Left lobe of liver (tissue), 2 donors: ENCODE data around the gene TMEM242. TPM values are rescaled to one million over a fixed set of nuclear protein-coding genes. Genes with fewer than 3 reads are reported as not detected.

Experiments
- ATAC-seq: fragments of 200-7000 bp; cut with Tn5 transposase; one replicate; pipeline ENCODE4 v1.9.1; 2020; ENCODE audit warnings: mild to moderate bottlenecking, moderate library complexity
- DNase-seq: peaks from one replicate; pipeline ENCODE4 v3.0.0-alpha.2; 2020; ENCODE audit warnings: low spot score
- total RNA-seq: library from RNA; stranded (reverse); gene quantifications from one replicate; pipeline ENCODE4 v1.2.1, GENCODE V29; 2021
- donor health status: DM: no; HTN: no; CAD: no; lungs with moderate emphysema.
- donor health status: DM: no; HTN: yes; CAD: no.

TMEM242 gene
- total RNA-seq, 1 donor from 2014 or later = 6.8 TPM

DNA sequence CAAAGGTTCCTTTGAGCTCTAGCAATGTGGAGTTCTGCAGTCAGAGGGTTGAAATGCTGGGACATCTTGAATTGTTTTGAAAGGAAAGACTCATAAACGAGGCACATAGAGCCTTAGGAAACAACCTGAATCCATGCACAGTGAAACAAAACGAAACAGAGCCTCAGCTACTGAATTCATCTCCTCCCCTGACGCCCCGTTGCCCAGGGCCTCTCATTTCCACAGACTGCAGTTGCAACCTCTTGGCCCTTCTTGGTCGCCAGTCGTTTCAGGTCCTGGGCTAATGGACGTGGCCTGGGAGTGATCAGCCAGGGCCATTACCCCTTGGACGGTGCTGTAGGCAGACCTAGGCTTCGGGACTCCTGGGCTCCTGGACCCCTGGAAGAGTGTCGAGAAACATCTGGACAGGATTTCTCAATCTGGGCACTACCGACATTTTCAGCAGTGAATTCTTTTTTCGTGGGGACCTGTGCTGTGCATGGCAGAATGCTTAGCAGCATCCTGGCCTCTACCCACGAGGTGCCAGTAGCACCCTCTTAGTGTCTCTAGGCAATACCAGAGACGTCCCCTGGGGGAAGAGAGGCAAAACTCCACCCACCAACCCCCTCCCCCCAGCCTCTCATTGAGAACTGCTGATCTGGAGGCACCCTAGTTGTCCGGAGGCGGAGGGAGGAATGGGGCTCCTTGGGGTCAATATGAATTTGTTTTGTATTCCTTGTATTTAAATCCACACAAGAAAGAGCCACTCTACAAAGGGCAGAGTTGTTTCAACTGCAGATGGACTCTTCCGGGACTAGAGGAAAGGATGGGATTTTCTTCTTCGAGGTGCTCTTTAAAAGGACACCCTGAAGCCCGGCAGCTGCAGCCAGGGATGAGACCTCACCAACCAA is 50.2 kb downstream of the TMEM242 start:
- ATAC-seq (no peak), DNase-seq (no peak)

DNA sequence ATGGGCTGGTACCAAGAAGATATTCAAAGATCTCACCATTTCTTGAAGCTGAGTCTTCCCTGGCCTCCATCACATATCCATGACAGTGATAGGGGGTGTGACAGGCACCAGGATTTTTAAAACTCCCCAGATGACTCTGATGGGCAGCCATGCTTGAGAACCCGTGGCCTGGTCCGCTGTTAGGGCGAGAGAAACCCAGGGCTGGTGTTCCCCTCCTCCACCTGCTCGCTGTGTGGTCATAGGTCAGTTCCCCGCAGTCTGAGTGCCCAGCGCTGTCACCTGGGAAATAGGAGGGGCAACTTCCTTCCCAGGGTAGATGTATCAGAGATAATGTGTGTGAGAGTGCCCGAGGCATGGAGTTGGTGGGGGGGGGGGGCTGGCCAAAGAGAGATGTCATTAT is 50.9 kb downstream of the TMEM242 start:
- DNase-seq = no peak

GRCh38 chr6:157271911-157272310 is 51.4 kb downstream of the TMEM242 start:
- no peak for ATAC-seq
- DNase-seq = no peak

More for the DNA sequence above, 50.9 kb downstream of the TMEM242 start:
- ATAC-seq = no peak

DNA sequence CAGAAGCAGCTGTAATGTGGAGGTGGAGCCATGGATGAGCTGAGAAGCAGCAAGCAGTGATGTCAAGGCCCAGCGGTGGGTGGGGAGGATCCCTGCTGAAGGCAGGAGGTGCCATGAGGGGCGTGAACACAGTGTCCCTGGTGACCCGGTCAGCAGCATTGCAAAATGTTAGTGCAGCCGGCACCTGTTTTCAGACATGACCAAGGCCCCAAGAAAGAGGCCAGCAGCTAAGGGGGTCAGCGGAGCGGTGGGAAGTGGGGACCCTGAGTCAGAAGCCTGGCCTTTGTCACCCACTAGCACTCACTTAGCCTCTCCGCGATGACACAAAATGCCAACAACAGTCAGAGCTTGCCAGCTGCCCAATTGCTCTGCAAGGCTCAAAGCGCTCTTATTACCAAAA is 51.9 kb downstream of the TMEM242 start:
- no peak for DNase-seq
- no peak for ATAC-seq

DNA sequence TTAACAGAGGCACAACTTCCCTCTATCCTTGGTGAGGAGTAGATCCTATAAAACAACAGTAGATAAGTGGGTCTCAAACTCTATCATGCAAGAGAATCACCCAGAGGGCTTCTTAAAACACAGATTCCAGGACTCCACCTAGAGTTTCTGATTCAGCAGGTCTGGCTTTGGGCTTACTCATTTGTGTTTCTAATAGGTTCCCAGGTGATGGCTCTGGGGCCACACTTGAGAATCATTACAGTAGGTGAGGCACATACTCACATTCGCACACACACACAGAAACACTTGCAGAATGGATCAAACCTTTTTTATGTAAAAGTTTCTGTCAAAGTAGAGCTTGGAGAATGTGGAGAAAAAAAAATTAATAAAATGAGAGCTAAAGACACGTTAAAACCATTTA is 52.4 kb downstream of the TMEM242 start:
- no peak for DNase-seq
- ATAC-seq = no peak

DNA sequence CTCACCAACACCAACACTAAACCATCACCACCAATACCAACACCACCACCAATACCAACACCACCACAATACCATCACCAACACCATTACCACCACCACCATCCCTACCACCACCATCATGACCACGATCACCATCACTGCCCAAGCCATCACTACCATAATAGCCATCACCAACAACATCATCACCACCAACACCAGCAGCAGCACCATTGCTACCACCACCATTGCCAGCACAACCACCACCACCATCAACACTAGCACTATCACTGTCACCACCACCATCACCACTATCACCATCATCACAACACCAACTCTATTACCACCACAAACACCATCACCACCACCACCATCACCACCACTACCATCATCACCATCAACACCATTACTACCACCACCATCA is 53.0 kb downstream of the TMEM242 start:
- DNase-seq (no peak), ATAC-seq (no peak)

GRCh38 chr6:157269261-157269794 is 54.0 kb downstream of the TMEM242 start:
- peak; percentile 53 for ATAC-seq
- DNase-seq = peak; percentile 59

DNA sequence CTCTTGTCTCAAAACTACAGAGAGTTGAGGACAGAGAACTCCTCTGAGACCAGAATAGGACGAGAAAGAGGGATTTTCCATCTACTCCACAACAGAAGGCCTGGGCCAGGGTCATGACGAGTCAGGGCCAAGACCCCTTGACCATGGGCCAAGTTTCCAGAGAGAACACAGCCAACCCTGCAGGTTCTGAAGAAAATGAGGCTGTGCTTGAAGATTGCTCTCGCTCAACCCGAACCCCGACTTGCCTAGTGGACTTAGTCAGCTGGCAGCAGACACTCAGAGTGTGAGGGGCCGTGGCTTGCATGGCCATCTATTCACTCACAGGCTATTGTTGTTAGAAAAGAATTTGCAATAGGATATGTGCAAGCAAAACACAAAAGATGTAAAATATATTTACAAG is 54.5 kb downstream of the TMEM242 start:
- DNase-seq (no peak), ATAC-seq (no peak)

GRCh38 chr6:157268396-157268795 is 54.9 kb downstream of the TMEM242 start:
- ATAC-seq = no peak
- DNase-seq = no peak

DNA sequence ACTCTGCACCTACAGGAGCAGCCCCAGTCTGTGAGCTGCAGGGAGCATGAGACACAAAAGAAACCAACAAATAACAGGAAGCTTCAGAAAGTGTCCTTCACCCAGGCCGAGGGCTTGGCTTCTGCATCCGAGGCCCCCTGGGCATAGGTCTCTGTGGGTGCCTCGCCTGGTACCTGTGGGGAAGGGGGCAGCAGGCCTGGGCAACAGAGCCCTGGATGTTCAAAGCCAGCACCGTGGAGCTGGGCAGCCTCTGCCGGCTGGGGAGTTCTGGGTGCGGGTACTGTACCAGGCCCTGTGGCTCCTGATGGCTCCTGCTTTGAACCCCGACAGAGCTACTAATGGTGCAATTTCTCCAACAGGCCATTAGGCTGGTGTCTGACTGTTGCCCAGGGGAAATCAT is 55.7 kb downstream of the TMEM242 start:
- DNase-seq (no peak), ATAC-seq (no peak)

DNA sequence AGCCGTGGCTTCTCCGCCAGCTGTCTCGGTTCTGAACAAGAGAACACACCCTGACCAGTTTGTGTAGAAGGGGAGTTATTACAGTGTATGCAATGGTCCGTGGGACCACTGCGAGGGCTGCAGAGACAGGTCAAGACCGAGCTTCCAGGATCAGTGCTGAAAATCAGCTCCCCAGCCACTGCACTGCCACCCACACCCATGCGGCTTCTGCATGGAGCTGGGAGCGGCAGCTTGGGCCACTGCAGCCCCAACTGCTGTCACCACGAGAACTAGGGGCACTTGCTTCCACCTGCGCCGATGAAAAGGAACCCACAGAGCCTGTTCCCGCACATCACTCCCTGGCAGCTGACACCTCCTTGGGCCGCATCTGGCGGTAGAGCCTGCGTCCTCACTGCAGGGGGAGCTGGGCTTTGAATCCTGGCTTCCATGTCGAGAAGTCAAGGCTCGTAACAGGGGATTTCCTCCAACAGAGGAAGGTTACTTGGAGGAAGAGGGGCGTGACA is 56.2 kb downstream of the TMEM242 start:
- no peak for DNase-seq
- ATAC-seq = no peak

- ATAC-seq (no peak), DNase-seq (no peak)
Measured at GRCh38 chr6:157266274-157267101, 56.8 kb downstream of the TMEM242 start.

- ATAC-seq (no peak), DNase-seq (no peak)
Measured at GRCh38 chr6:157265635-157266034, 57.7 kb downstream of the TMEM242 start.

DNA sequence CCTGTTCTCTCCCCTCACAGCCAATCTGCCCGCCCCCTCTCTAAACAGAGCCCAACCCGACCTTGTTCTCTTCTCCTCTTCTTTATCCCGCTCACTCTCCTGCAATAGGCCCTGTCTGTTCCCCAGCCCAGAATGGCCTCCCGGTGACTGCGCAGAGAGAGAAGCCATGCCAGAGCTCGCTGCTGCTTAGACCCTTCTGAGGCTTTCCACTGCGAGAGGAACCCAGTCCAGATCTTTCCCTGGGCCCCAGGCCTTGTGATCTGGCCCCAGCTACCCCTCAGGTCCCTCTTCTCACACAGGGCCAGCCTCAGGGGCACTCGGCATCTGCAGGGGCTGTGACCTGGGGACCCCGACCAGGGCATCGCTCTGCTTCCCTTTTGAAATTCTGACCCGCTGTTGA is 58.1 kb downstream of the TMEM242 start:
- DNase-seq (no peak), ATAC-seq (no peak)

DNA sequence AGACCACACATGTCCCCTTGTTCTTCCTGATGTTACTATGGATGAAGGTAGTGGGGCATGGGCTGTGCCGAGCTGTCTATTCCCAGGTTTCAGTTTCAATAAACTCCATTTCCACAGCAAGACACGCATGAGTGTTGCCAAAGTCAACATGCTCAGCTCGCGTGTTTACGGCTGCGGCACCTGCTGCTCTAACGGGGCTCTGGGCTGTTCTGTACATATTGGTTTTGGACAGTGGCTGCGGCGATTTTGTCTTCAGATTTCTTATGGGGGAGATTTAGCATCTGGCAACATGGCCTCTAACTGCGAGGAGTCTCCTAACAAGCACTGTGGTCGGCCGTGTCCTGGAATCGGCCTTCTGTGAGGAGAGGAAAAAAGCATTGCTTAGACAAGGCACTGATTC is 58.6 kb downstream of the TMEM242 start:
- peak; percentile 84 for ATAC-seq
- peak; percentile 61 for DNase-seq

GRCh38 chr6:157263881-157264397 is 59.4 kb downstream of the TMEM242 start:
- no peak for DNase-seq
- no peak for ATAC-seq

DNA sequence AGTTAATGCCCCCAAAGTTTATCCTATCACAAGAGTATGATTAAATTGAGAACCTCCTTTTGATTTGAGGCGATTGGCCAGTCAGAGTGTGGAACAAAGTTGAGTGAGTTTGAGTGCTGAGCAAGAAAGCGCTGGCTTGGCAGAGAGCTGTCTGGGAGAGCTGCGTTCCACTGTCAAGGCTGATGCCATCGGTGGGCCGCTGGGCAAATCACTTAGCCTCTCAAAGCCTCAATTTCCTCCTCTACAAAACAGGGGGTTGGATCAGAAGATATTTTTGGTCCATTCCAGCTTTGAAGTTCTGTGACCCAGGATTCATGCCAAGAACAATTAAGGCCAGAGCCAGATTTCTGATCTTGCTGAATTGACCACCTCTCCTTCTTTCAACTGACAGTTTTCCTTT is 60.2 kb downstream of the TMEM242 start:
- DNase-seq = no peak
- ATAC-seq = no peak

GRCh38 chr6:157261606-157262005 is 61.7 kb downstream of the TMEM242 start:
- DNase-seq (no peak), ATAC-seq (no peak)

GRCh38 chr6:157260735-157261410 is 62.4 kb downstream of the TMEM242 start:
- no peak for ATAC-seq
- DNase-seq = no peak

DNA sequence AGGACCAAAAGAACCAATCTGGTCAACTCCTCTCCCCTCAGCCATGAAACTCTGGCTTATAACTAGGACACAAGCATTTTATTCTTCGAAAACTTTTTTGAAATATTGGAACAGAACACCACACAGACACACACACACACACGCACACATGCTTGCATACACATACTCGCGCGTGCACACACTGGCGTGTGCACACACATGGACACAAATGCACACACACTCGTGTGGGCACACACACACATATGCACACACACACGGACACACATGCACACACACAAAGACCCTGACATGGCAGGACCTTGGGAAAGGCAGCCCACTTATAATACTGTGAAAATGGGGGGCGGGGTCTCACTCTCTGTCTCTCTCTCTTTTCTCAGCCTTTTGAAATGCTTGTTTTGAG is 63.9 kb downstream of the TMEM242 start:
- ATAC-seq (no peak), DNase-seq (no peak)

DNA sequence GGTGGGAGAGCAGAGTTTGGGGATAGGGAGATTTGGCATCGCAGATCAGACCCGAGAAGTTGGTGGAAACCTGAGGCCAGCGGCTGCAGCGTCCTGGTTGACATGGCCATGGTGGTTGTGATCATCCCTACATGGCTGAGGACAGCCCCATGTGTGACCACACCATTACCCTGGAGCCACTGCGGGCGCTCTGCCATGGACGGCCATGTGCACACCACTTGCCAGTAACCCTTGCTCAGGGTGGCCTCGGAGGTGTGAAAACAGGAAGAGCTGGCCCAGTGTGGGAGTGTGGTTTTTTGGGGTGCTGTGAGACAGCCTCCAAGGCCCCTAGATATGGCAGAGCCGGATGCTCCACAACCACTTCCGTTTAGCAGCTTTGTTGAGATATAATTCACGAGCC is 64.4 kb downstream of the TMEM242 start:
- DNase-seq (no peak), ATAC-seq (no peak)
